Neuronal stem cell (in vitro differentiated cells): ENCODE data around the gene IBA57.

ENCODE experiments used
- DNase-seq: peaks from one replicate; pipeline ENCODE4 v3.0.0-alpha.2; 2013; ENCODE audit warnings: low spot score
- H2AFZ ChIP-seq: one replicate; pipeline ENCODE4 v1.6.1; 2013; ENCODE audit warnings: mild to moderate bottlenecking, low read length, inconsistent platforms
- H2AK5ac ChIP-seq: 2 replicates; pipeline ENCODE4 v1.6.1; 2013; ENCODE audit warnings: low read depth, mild to moderate bottlenecking, inconsistent platforms, low read length, moderate library complexity, mixed read lengths
- H2BK120ac ChIP-seq: 2 replicates; pipeline ENCODE4 v1.6.1; 2013; ENCODE audit warnings: low read depth, mild to moderate bottlenecking, inconsistent platforms, low read length, moderate library complexity, mixed read lengths
- H2BK12ac ChIP-seq: one replicate; pipeline ENCODE4 v1.6.1; 2013; ENCODE audit warnings: low read length, inconsistent platforms
- H2BK15ac ChIP-seq: 2 replicates; pipeline ENCODE4 v1.6.1; 2013; ENCODE audit warnings: mild to moderate bottlenecking, low read length, inconsistent platforms, mixed read lengths
- H2BK5ac ChIP-seq: one replicate; pipeline ENCODE4 v1.6.1; 2013; ENCODE audit warnings: inconsistent platforms, mild to moderate bottlenecking, low read length, moderate library complexity
- H3K14ac ChIP-seq: one replicate; pipeline ENCODE4 v1.6.1; 2013; ENCODE audit warnings: low read length, inconsistent platforms
- H3K18ac ChIP-seq: 2 replicates; pipeline ENCODE4 v1.6.1; 2013; ENCODE audit warnings: low read length, inconsistent platforms
- H3K23ac ChIP-seq: 2 replicates; pipeline ENCODE4 v1.6.1; 2013; ENCODE audit warnings: low read depth, mild to moderate bottlenecking, mixed read lengths, low read length, inconsistent platforms; ENCODE audit not compliant: poor library complexity
- H3K27ac ChIP-seq: replicated peaks from 3 replicates; pipeline ENCODE4 v1.5.1; 2013; ENCODE audit warnings: low read length, inconsistent platforms
- H3K27me3 ChIP-seq, 3 experiments: 2 replicates each; pipeline ENCODE4 v1.6.1; 2013; ENCODE audit warnings: low read length in 3 of 3, mild to moderate bottlenecking in 2 of 3, inconsistent platforms in 1 of 3, low read depth in 1 of 3, mixed read lengths in 1 of 3, moderate library complexity in 1 of 3; ENCODE audit not compliant: control insufficient read depth in 3 of 3, insufficient read depth in 3 of 3
- H3K36me3 ChIP-seq, 2 donors: replicated peaks in 1 of 2; 2 replicates each; pipeline ENCODE4 v1.6.1; 2013; ENCODE audit warnings: low read length in 2 of 2; ENCODE audit not compliant: control insufficient read depth in 2 of 2, insufficient read depth in 2 of 2
- H3K4ac ChIP-seq: 2 replicates; pipeline ENCODE4 v1.6.1; 2013; ENCODE audit warnings: inconsistent platforms, mild to moderate bottlenecking, low read length, moderate library complexity
- H3K4me1 ChIP-seq, 2 donors: 1 replicate in 1 of 2; 2 replicates in 1 of 2; pipeline ENCODE4 v1.6.1; 2013; ENCODE audit warnings: low read length in 2 of 2, low read depth in 1 of 2; ENCODE audit not compliant: control insufficient read depth in 2 of 2, insufficient read depth in 1 of 2
- H3K4me2 ChIP-seq: one replicate; pipeline ENCODE4 v1.6.1; 2013; ENCODE audit warnings: mild to moderate bottlenecking, low read length, inconsistent platforms; ENCODE audit not compliant: insufficient read depth, poor library complexity, severe bottlenecking
- H3K4me3 ChIP-seq, 2 donors: 2 replicates each; pipeline ENCODE4 v1.5.1; 2013; ENCODE audit warnings: low read length in 2 of 2, mild to moderate bottlenecking in 2 of 2, inconsistent platforms in 1 of 2, moderate library complexity in 1 of 2
- H3K79me1 ChIP-seq: one replicate; pipeline ENCODE4 v1.6.1; 2013; ENCODE audit warnings: low read depth, mild to moderate bottlenecking, inconsistent platforms, low read length, moderate library complexity
- H3K9ac ChIP-seq: one replicate; pipeline ENCODE4 v1.6.1; 2013; ENCODE audit warnings: mild to moderate bottlenecking, low read depth, low read length, inconsistent platforms; ENCODE audit not compliant: poor library complexity
- H3K9me3 ChIP-seq, 2 donors: replicated peaks in 1 of 2; 2 replicates each; pipeline versions ENCODE3 to v1.6.1; 2013; ENCODE audit warnings: low read length in 2 of 2, mild to moderate bottlenecking in 2 of 2, inconsistent platforms in 1 of 2, low read depth in 1 of 2, mixed read lengths in 1 of 2, moderate library complexity in 1 of 2; ENCODE audit not compliant: control insufficient read depth in 2 of 2, insufficient read depth in 1 of 2
- H4K8ac ChIP-seq: one replicate; pipeline ENCODE4 v1.6.1; 2013; ENCODE audit warnings: low read depth, mild to moderate bottlenecking, inconsistent platforms, low read length, moderate library complexity
- H4K91ac ChIP-seq: one replicate; pipeline ENCODE4 v1.6.1; 2013; ENCODE audit warnings: low read length, low read depth, mild to moderate bottlenecking, inconsistent platforms; ENCODE audit not compliant: poor library complexity
- WGBS, 2 donors: extraction: QIAGEN DNeasy Blood & Tissue Kit; methylation state at CpG; one replicate each; pipeline ENCODE4 v1.1.7; 2013; ENCODE audit warnings: missing lambda C conversion rate in 2 of 2, mixed read lengths in 1 of 2; ENCODE audit not compliant: insufficient read length in 2 of 2, insufficient replicate concordance in 1 of 2; ENCODE audit errors: extremely low coverage in 2 of 2; 5-methylcytosine and 5-hydroxymethylcytosine counted together

The IBA57 gene

DNA sequence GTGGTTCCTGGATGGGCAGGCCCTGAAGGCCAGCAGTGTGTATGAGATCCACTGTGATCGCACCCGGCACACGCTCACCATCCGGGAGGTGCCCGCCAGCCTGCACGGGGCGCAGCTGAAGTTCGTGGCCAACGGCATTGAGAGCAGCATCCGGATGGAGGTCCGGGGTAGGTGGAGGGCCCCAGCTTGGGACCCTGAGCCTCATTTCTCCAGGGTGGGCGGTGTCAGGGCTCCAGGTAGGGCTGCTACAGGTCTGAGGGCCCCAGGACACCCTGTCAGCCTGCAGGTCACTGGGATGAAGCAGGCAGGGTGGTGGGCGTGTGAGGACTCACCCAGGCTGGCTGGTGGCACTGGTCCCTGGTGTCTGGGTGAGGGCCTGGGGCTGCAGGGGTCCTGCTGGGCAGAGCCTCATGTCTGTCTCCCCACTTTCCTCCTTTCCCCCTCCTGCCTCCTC is 50.1 kb downstream of the IBA57 start:
- H3K23ac ChIP-seq: peak overlapping the region; percentile 31
- no peak overlapping the region for H2BK5ac ChIP-seq
- H3K79me1 ChIP-seq: peaks cover 27% of the 10 kb centered on the region
- no peak overlapping the region for H2AFZ ChIP-seq
- H3K14ac ChIP-seq: no peak overlapping the region
- H3K4me3 ChIP-seq: no peak overlapping the region
- peaks cover 0 to 6% of the 10 kb centered on the region in 2 donors for H3K9me3 ChIP-seq
- WGBS, 2 donors: no CpG with 5 or more reads among the region's 13 CpGs
- H3K36me3 ChIP-seq: peaks cover 0 to 38% of the 10 kb centered on the region in 2 donors
- no peak overlapping the region for H3K27ac ChIP-seq
- H2BK12ac ChIP-seq: peak overlapping the region; percentile 10
- no peak overlapping the region for H2BK120ac ChIP-seq
- H3K4ac ChIP-seq: no peak overlapping the region
- no peak for DNase-seq
- no peak overlapping the region for H2BK15ac ChIP-seq
- H3K4me2 ChIP-seq: peak overlapping the region; percentile 11
- H3K4me1 ChIP-seq: peaks cover 0 to 8% of the 10 kb centered on the region in 2 donors
- no peak overlapping the region for H3K18ac ChIP-seq
- H3K27me3 ChIP-seq: peaks cover 0 to 13% (median 7%) of the 10 kb centered on the region in 3 experiments
- H3K9ac ChIP-seq: no peak overlapping the region
- no peak overlapping the region for H4K91ac ChIP-seq
- H2AK5ac ChIP-seq: peak overlapping the region; percentile 56
- no peak overlapping the region for H4K8ac ChIP-seq

DNA sequence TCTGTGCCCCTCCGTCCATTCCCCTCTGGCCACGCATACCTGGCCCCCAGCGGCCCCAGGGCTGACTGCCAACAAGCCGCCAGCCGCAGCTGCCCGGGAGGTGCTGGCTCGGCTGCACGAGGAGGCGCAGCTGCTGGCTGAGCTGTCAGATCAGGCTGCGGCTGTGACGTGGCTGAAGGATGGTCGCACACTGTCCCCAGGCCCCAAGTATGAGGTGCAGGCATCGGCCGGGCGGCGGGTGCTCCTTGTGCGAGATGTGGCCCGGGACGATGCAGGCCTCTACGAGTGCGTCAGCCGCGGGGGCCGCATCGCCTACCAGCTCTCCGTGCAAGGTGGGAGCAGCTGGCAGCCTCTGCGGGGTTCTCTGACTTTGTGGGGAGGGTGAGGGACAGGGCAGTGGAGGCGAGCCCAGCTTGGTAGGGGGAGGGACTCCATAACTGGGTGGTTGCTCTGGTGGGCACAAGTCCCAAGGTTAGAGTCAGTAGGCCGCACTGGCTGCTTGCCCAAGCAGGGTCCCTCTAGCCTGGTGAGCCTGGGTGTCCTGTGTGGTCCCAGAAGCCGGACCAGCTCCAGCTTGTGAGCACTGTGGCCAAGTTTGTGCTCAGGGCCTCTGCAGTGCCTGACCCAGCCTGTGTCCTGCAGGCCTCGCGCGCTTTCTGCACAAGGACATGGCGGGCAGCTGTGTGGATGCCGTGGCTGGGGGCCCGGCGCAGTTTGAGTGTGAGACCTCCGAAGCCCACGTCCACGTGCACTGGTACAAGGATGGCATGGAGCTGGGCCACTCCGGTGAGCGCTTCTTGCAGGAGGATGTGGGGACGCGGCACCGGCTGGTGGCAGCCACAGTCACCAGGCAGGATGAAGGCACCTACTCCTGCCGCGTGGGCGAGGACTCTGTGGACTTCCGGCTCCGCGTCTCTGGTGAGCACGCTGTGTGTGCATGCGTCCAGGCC is 51.0 kb downstream of the IBA57 start:
- Histone ChIP-seq H2BK12ac (no peak overlapping the region), H4K8ac (no peak overlapping the region), H2BK5ac (no peak overlapping the region), H3K36me3 (peaks cover 0 to 38% of the 10 kb centered on the region in 2 donors), H3K4me1 (peaks cover 0 to 8% of the 10 kb centered on the region in 2 donors), H3K23ac (peak overlapping the region; percentile 80), H3K27me3 (peaks cover 0 to 10% (median 7%) of the 10 kb centered on the region in 3 experiments), H3K18ac (no peak overlapping the region), H3K4ac (no peak overlapping the region), H3K9me3 (peaks cover 0 to 6% of the 10 kb centered on the region in 2 donors), H3K4me3 (peak overlapping the region in 1 of 2 donors; percentile 28), H2AK5ac (no peak overlapping the region), H2AFZ (no peak overlapping the region), H3K4me2 (no peak overlapping the region), H3K27ac (no peak overlapping the region), H3K14ac (peak overlapping the region; percentile 8), H2BK15ac (no peak overlapping the region), H4K91ac (no peak overlapping the region), H3K9ac (no peak overlapping the region), H2BK120ac (no peak overlapping the region), H3K79me1 (peaks cover 27% of the 10 kb centered on the region)
- DNase-seq: no peak
- no CpG with 5 or more reads among the region's 53 CpGs for WGBS, 2 donors

- Histone ChIP-seq H3K4me3 (no peak overlapping the region), H4K8ac (no peak overlapping the region), H4K91ac (no peak overlapping the region), H3K23ac (no peak overlapping the region), H3K9me3 (peaks cover 0 to 3% of the 10 kb centered on the region in 2 donors), H2BK12ac (no peak overlapping the region), H3K4me2 (no peak overlapping the region), H3K79me1 (peaks cover 24% of the 10 kb centered on the region), H3K36me3 (peaks cover 0 to 42% of the 10 kb centered on the region in 2 donors), H2BK120ac (no peak overlapping the region), H2AK5ac (no peak overlapping the region), H3K27me3 (no peaks in the 10 kb centered on the region), H3K18ac (no peak overlapping the region), H2BK15ac (no peak overlapping the region), H3K4ac (no peak overlapping the region), H2AFZ (no peak overlapping the region), H3K27ac (no peak overlapping the region), H2BK5ac (no peak overlapping the region), H3K9ac (no peak overlapping the region), H3K14ac (no peak overlapping the region), H3K4me1 (peaks cover 0 to 4% of the 10 kb centered on the region in 2 donors)
- no CpG with 5 or more reads among the region's 14 CpGs for WGBS, 2 donors
- DNase-seq: no peak
Observed at GRCh38 chr1:228217551-228218344, 52.1 kb downstream of the IBA57 start.
